PFSK-1 (cell line): Measurements from ENCODE around the gene SPTB.

Source experiments
- POLR2AphosphoS5 ChIP-seq: IDR thresholded peaks from 2 replicates; pipeline ENCODE4 v1.6.1; 2012; ENCODE audit warnings: low read depth, mild to moderate bottlenecking, control low read depth, low read length, moderate library complexity
- SIN3A ChIP-seq: IDR thresholded peaks from 2 replicates; pipeline ENCODE4 v1.6.1; 2012; ENCODE audit warnings: mild to moderate bottlenecking, low read length, moderate library complexity, borderline replicate concordance; ENCODE audit not compliant: insufficient read depth
- TAF1 ChIP-seq: IDR thresholded peaks from 2 replicates; pipeline ENCODE4 v1.6.1; 2012; ENCODE audit warnings: low read length, control low read depth, borderline replicate concordance; ENCODE audit not compliant: insufficient read depth

- TF ChIP-seq TAF1 (no peak), POLR2AphosphoS5 (no peak), SIN3A (no peak)
Measured at GRCh38 chr14:64860039-64860438, 19.7 kb downstream of the SPTB start.
